Measurements from ENCODE around the gene CDH23. TPM values are rescaled to one million over a fixed set of nuclear protein-coding genes. Genes with fewer than 3 reads are reported as not detected.

The CDH23 gene
- total and polyA plus RNA-seq, 7 donors, result 1.00 to 3.8 (median 1.9) TPM

- intact Hi-C loops (cut with DNase I), result no loop called here
- H3K36me3 ChIP-seq (ENCODE audit: insufficient read depth in 1 of 2, low read depth in 1 of 2), result no peaks in the 10 kb centered on the region
- ATAC-seq (no peak), DNase-seq (no peak)
- no peaks in the 10 kb centered on the region for H3K27me3 ChIP-seq (ENCODE audit: insufficient read depth in 3 of 3, low read length in 2 of 3)
- no peak overlapping the region for H3K4me3 ChIP-seq
- no peak overlapping the region for H3K27ac ChIP-seq
- WGBS, 3 donors, result 91% methylated on average over 6 of the region's 6 CpGs
- no peak for TF ChIP-seq CTCF (IDR thresholded peaks at IDR 0.05)
- H3K4me1 ChIP-seq, result no peaks in the 10 kb centered on the region
- no peaks in the 10 kb centered on the region for H3K9me3 ChIP-seq
These were observed 247.8 kb downstream of the CDH23 start for GRCh38 chr10:71644307-71645180.

GRCh38 chr10:71645185-71645584 lies 248.5 kb downstream of the CDH23 start:
- no peak for ATAC-seq
- no peak for TF ChIP-seq CTCF (IDR thresholded peaks at IDR 0.05)
- Histone ChIP-seq H3K4me1 (no peaks in the 10 kb centered on the region), H3K27ac (no peak overlapping the region), H3K36me3 (ENCODE audit: insufficient read depth in 1 of 2, low read depth in 1 of 2) (no peaks in the 10 kb centered on the region), H3K4me3 (no peak overlapping the region), H3K27me3 (ENCODE audit: insufficient read depth in 3 of 3, low read length in 2 of 3) (no peaks in the 10 kb centered on the region), H3K9me3 (no peaks in the 10 kb centered on the region)
- DNase-seq, result no peak
- 63 to 70% (median 69%) methylated on average over 6 of the region's 6 CpGs for WGBS, 3 donors
- intact Hi-C loops (cut with DNase I), result no loop called here

GRCh38 chr10:71646037-71646436 lies 249.3 kb downstream of the CDH23 start:
- intact Hi-C loops (cut with DNase I), result no loop called here

GRCh38 chr10:71646592-71647292 lies 250.0 kb downstream of the CDH23 start:
- intact Hi-C loops (cut with DNase I), result no loop called here
- Histone ChIP-seq H3K4me1 (no peaks in the 10 kb centered on the region), H3K9me3 (no peaks in the 10 kb centered on the region), H3K4me3 (no peak overlapping the region), H3K27me3 (ENCODE audit: insufficient read depth in 3 of 3, low read length in 2 of 3) (no peaks in the 10 kb centered on the region), H3K27ac (no peak overlapping the region), H3K36me3 (ENCODE audit: insufficient read depth in 1 of 2, low read depth in 1 of 2) (no peaks in the 10 kb centered on the region)
- TF ChIP-seq CTCF (IDR thresholded peaks at IDR 0.05), result no peak
- WGBS, 3 donors, result 82 to 89% (median 84%) methylated on average over 13 of the region's 13 CpGs
- ATAC-seq, result no peak
- DNase-seq, result no peak

More at GRCh38 chr10:71646037-71646436, 249.3 kb downstream of the CDH23 start:
- Histone ChIP-seq H3K4me3 (no peak overlapping the region), H3K27me3 (ENCODE audit: insufficient read depth in 3 of 3, low read length in 2 of 3) (no peaks in the 10 kb centered on the region), H3K9me3 (no peaks in the 10 kb centered on the region), H3K27ac (no peak overlapping the region), H3K4me1 (no peaks in the 10 kb centered on the region), H3K36me3 (ENCODE audit: insufficient read depth in 1 of 2, low read depth in 1 of 2) (no peaks in the 10 kb centered on the region)
- no peak for DNase-seq
- no peak for TF ChIP-seq CTCF (IDR thresholded peaks at IDR 0.05)
- ATAC-seq, result no peak
- WGBS, 3 donors, result 85 to 94% (median 87%) methylated on average over 6 of the region's 6 CpGs

Measured in psoas muscle (tissue), 8 donors.